ENCODE results near the gene RAX2. TPM values are rescaled to one million over a fixed set of nuclear protein-coding genes. Genes with fewer than 3 reads are reported as not detected.
"Not testable (repeated sequence)": the region's sequence is repeated elsewhere in the genome, so short reads cannot be mapped to it uniquely, and the experiment has no call there.

The RAX2 gene
- not detected in 2 replicates for total RNA-seq (2014; rRNA removed)
- polyA plus RNA-seq (2012): not detected

DNA sequence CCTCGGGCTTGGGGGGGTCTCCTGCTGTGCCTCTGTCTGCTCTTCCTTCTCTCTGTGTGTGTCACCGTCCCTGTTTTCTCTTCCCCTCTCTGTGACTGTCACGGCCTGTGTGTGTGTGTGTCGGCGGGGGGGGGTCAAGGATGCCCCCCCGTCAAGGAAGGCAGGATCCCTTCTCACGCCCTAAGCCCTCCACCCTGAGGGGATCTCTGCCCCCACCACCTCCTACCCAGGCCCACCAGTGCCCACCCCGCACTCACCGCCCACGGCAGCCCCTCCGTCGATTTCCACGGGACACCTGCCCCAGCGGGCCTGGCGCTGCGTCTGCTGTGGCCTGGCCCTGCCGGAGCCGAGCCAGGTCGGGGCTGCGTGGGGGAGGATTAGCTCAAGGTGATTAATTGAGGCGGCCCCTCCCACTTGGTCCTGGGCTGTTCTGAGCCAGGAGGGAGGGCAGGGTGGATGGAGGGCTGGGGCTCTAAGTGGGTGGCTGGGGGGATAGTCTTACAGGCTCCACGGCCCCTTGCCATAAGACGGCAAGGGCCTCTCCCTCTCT is at the start of gene RAX2:
TSS of gene RAX2 (minus strand) at position 323 of the 550 bp plus-strand sequence. CDS start 486 bp downstream, outside the sequence.
- no peak for DNase-seq (ENCODE audit: low read depth)

GRCh38 chr19:3821156-3821555 is 49.1 kb upstream of the RAX2 start:
- no peak for DNase-seq (ENCODE audit: low read depth)

GRCh38 chr19:3819989-3820388 is 48.0 kb upstream of the RAX2 start:
- no peak for DNase-seq (ENCODE audit: low read depth)

- DNase-seq (ENCODE audit: low read depth): no peak
These were observed 46.9 kb upstream of the RAX2 start for GRCh38 chr19:3818918-3819317.

DNA sequence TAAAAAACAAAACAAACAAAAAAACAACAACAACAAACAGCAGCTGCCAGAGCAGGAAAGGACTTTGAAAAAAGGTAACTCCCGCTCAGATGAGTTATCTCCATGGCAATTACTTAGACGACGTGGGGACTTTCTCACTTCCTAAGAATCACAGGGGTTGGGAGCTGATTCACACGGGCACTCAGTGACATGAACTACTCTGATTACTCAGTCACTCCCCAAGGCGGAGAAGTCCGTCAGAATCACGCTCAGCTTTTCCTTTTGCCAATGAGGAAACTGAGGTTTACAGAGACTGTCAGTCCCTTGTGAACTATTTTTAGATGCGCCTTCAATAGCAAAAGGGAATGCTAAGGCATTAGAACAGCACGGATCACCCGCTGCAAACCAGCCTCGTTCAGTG is 46.4 kb upstream of the RAX2 start:
- DNase-seq (ENCODE audit: low read depth): peak; percentile 9

- DNase-seq (ENCODE audit: low read depth): no peak
These were observed 45.7 kb upstream of the RAX2 start for GRCh38 chr19:3817761-3818160.

GRCh38 chr19:3816566-3817218 is 44.7 kb upstream of the RAX2 start:
- DNase-seq (ENCODE audit: low read depth): no peak

DNA sequence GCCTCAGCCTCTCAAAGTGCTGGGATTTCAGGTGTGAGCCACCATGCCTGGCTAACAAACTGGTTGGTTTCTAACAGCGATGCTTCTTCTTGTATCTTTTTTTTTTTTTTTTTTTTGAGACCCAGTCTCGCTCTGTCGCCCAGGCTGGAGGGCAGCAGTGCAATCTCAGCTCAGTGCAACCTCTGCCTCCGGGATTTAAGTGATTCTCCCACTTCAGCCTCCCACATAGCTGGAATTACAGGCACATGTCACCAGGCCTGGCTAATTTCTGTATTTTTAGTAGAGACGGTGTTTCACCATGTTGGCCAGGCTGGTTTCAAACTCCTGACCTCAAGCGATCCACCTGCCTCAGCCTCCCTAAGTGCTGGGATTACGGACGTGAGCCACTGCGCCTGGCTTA is 44.1 kb upstream of the RAX2 start:
- DNase-seq (ENCODE audit: low read depth): not testable (repeated sequence)

DNA sequence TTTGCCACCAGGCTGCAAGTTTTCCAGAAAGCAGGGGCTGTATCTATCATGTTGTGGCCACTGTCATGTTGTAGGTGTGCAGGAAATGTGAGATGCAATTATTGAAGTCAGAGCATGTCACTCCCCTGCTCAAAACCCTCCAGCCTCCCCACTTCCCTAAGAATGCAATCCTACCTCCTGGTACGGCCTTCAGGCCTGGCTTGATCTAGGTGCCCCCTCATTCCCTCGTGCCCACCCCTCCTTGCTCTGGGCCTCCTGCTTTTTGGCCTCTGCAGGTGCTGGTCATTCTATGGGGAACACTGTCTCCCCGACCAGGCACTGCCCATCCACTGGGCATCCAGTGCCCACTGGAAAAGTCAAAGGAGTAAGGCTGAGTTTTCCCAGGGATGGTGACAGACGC is 42.6 kb upstream of the RAX2 start:
- no peak for DNase-seq (ENCODE audit: low read depth)

- DNase-seq (ENCODE audit: low read depth): no peak
These were observed 41.7 kb upstream of the RAX2 start for GRCh38 chr19:3813473-3814392.

DNA sequence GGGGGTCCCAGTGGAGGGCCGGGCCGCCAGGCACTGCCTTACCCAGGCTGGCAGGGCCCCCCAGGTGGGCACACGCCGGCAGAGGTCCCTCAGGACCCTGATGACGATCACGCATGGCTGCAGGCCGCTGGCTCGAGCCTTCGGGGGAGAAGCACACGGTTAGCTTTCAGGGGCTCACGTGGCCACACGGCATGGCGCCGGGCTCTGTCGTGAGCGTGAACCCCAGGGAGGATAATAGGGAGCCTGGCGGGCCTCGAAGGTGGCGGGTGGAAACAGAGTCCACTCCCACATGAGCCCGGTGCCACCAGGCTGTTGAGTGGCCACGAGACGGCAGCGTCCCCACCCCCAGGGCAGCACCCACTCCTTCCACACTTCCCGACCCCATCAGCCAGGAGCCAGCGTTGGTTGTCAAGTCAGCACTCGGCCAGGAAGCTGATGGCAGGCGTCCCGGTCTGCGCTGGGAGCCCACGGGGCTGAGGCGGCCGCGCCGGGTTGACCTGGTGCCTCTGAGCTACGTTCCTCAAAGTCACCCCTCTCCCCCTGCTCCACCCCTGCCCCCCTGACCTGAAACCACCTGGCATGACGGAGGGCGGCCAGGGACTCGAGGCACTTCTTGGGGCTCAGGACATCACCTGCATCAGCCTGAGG is 38.8 kb upstream of the RAX2 start:
- DNase-seq (ENCODE audit: low read depth): no peak

GRCh38 chr19:3809881-3810707 is 38.1 kb upstream of the RAX2 start:
- no peak for DNase-seq (ENCODE audit: low read depth)

- no peak for DNase-seq (ENCODE audit: low read depth)
These were observed 36.6 kb upstream of the RAX2 start for GRCh38 chr19:3808420-3809143.

DNA sequence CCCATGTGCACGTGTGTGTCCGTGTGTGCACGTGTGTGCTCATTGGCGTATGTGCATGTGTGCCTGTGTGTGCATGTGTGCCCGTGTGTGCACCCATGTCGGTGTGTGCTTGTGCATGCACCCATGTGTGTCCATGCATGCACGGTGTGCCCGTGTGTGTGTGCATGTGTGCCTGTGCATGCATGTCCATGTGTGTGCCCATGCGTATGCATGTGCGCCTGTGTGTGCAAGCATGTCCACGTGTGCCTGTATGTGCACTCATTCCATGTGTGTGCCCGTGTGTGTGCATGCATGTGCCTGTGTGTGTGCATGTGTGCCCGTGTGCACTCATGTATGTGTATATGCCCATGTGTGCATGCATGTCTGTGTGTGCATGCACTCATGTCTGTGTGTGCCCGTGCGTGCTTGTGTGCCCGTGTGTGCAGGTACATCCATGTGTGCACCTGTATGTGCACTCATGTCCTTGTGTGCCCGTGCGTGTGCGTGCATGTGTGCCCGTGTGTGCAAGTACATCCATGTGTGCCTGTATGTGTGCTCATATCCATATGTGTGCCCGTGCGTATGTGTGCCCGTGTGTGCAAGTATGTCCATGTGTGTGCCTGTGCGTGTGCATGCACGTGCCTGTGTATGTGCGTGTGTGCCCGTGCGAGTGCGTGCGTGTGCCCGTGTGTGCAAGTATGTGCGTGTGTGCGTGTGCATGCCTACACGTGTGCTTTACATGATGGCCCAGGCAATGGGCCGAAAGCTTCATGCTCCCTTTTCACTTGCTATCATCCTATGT is 35.7 kb upstream of the RAX2 start:
- no peak for DNase-seq (ENCODE audit: low read depth)

DNA sequence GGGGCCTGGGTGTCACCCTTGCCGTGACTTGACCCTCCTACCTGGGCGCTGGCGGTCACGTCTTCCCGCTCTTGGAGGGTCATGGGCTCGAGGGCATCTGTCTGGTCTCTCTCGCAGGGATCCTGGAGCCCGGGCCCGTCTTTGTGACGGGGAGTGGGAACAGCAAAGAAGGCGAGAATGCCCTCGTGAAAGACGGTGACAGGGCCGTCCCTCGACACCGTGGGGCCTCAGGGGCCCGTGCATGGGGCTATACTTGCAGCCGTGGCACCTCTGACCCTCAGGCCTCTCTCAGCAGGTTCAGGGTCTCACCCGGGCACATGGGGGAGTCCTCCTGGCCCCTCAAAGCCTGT is 35.1 kb upstream of the RAX2 start:
- DNase-seq (ENCODE audit: low read depth): no peak

GRCh38 chr19:3805859-3806258 is 33.8 kb upstream of the RAX2 start:
- DNase-seq (ENCODE audit: low read depth): no peak

DNA sequence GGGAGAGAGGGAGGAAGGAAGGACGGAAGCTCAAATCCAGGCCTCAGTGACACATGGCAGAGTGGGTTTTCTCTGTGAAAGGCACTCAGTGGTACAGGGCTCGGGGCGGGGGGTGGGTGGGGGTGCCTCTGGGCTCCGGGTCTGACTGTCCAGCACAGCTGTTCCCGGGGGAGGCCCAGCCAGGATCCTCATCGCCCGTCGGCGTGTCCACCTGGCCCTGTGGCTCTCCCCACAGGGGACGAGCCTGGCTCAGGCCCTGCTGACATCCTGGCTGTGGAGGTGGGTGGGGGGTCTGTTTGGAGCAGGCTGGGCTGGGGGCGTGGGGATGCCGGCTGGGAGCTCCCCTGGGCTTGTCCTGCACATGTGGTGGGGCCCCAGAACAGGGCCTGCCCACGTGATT is 32.4 kb upstream of the RAX2 start:
- DNase-seq (ENCODE audit: low read depth): no peak

DNA sequence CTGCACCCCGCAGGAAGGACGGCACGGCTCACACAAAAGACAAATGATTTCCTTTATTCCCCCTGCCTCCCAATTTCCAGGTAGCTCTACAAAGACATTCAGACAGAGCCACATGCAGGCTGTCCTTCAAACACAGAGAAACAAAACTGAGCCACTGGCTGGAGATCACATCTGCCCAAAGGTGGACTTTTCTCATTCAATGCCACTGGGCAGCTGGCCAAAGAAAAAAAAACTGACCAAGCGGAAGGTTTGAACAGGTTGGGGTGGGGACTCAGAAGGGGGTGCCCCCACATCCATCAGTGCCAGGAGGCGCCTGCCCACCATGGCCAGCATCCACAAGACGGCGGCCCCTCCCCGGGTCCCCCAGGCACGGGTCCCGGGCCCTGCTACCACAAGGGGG is 32.0 kb upstream of the RAX2 start:
- DNase-seq (ENCODE audit: low read depth): no peak

- no peak for DNase-seq (ENCODE audit: low read depth)
These were observed 31.3 kb upstream of the RAX2 start for GRCh38 chr19:3803114-3803888.
